T-helper 17 cell (primary cell): Measurements from ENCODE around the gene PTH1R. TPM values are rescaled to one million over a fixed set of nuclear protein-coding genes. Genes with fewer than 3 reads are reported as not detected.

ENCODE experiments used
- ATAC-seq: fragments of 150-1000 bp; cut with Tn5 transposase; 2 replicates; pipeline ENCODE4 v1.10.0; 2021; ENCODE audit warnings: mild to moderate bottlenecking, moderate library complexity
- DNase-seq, 3 donors: peaks; one replicate each; pipeline versions ENCODE4 v3.0.0 to v3.0.0-alpha.2; 2020 to 2021
- H3K9me3 ChIP-seq: one replicate; pipeline ENCODE4 v1.7.0; 2013; ENCODE audit warnings: low read length, mild to moderate bottlenecking; ENCODE audit not compliant: control insufficient read depth, poor library complexity, severe bottlenecking
- H3K27ac Mint-ChIP-seq: one replicate; pipeline ENCODE4 v1.8.0; 2022; ENCODE audit warnings: mild to moderate bottlenecking, moderate library complexity, mixed read lengths
- H3K27me3 Mint-ChIP-seq: one replicate; pipeline ENCODE4 v1.8.0; 2022; ENCODE audit warnings: mixed read lengths
- H3K36me3 Mint-ChIP-seq: one replicate; pipeline ENCODE4 v1.8.0; 2022; ENCODE audit warnings: low read depth, mixed read lengths
- H3K4me1 Mint-ChIP-seq: one replicate; pipeline ENCODE4 v1.8.0; 2022; ENCODE audit warnings: mild to moderate bottlenecking, mixed read lengths
- H3K4me3 Mint-ChIP-seq: one replicate; pipeline ENCODE4 v1.8.0; 2022; ENCODE audit warnings: mild to moderate bottlenecking, moderate library complexity, mixed read lengths
- total RNA-seq, 4 donors: library from RNA in 2 of 4; stranded (reverse) in 2 of 4; gene quantifications; one replicate each; pipeline ENCODE4 v1.2.3 and lab custom pipeline; 2022 to 2026

PTH1R gene
- total RNA-seq, 2 donors from 2014 or later: not detected

GRCh38 chr3:46885612-46886011, 8.1 kb downstream of the PTH1R start:
- peaks cover 5% of the 10 kb centered on the region for H3K4me1 Mint-ChIP-seq
- no peak overlapping the region for H3K27ac Mint-ChIP-seq
- H3K27me3 Mint-ChIP-seq: peaks cover 38% of the 10 kb centered on the region

GRCh38 chr3:46887980-46888494, 10.5 kb downstream of the PTH1R start:
- Mint-ChIP-seq H3K27ac (no peak overlapping the region), H3K36me3 (peaks cover 5% of the 10 kb centered on the region), H3K4me1 (peaks cover 5% of the 10 kb centered on the region), H3K4me3 (no peak overlapping the region), H3K27me3 (peaks cover 55% of the 10 kb centered on the region)
- no peak for DNase-seq
- ATAC-seq: no peak
- H3K9me3 ChIP-seq: no peaks in the 10 kb centered on the region

More at GRCh38 chr3:46885612-46886011, 8.1 kb downstream of the PTH1R start:
- Mint-ChIP-seq H3K4me3 (no peak overlapping the region), H3K36me3 (peaks cover under 1% of the 10 kb centered on the region)
- ATAC-seq (no peak), DNase-seq (no peak)
- H3K9me3 ChIP-seq: no peaks in the 10 kb centered on the region

DNA sequence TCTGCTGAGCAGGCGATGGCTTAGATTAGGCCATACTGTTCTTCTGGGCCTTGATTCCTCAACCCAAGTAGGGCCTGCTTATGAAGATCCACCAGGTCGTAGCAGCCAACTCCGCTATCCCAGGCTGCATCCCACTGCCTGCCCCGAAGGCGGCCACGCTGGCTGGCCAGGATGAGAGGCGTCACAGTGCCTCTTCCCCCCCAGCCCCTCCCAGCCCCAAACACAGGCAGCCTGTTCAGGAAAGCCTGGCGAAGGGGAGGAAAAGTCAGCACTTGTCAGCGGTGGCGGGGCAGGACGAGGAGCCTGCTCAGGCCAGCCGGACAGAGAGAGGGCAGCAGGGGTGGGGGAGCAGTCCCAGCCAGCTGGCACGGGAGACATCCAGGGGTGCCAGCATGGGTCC, 11.2 kb downstream of the PTH1R start:
- no peak overlapping the region for H3K27ac Mint-ChIP-seq
- H3K27me3 Mint-ChIP-seq: peaks cover 59% of the 10 kb centered on the region
- ATAC-seq (no peak), DNase-seq (no peak)
- peaks cover 5% of the 10 kb centered on the region for H3K36me3 Mint-ChIP-seq
- peaks cover 4% of the 10 kb centered on the region for H3K4me1 Mint-ChIP-seq
- no peaks in the 10 kb centered on the region for H3K9me3 ChIP-seq
- no peak overlapping the region for H3K4me3 Mint-ChIP-seq

DNA sequence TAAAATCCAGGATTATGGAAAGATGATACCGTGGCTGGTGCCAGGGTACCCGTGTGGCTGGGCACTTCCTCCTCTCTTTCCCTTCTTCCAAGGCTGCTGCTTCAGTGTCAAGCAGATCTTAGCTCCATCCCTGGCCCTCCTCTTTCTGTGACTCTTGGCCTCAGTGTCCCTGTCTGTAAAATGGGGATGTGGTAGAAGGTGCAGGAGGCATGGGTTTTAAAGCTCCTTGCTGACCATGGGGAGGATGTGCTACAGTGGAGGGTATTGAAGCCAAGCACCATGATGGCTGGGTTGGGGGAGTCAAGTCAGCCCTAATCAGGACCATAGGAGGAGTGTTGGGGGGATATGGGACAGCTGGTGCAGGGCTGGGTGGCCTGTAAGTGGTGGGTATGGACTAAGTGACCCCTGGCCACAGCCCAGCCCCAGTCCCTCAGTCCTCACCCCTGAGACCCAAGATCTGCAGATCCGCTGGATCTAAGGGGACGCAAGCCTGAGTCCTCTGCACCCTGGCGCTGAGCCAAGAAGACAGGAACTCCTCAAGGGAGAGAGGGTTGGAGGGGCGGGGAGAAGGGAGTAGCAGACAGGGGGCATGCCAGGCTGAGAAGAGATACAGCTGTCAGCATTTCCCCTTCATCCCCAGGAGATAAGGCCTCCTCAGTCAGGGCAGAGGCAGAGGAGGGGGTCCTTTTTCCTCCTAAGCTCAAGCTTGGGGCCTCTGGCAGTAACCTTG, 12.0 kb downstream of the PTH1R start:
- Mint-ChIP-seq H3K27me3 (peaks cover 54% of the 10 kb centered on the region), H3K4me3 (no peak overlapping the region), H3K4me1 (peaks cover 4% of the 10 kb centered on the region), H3K36me3 (peaks cover 5% of the 10 kb centered on the region), H3K27ac (no peak overlapping the region)
- ATAC-seq: no peak
- no peaks in the 10 kb centered on the region for H3K9me3 ChIP-seq
- DNase-seq: no peak

- Mint-ChIP-seq H3K4me1 (peaks cover 5% of the 10 kb centered on the region), H3K27ac (no peak overlapping the region), H3K36me3 (peaks cover 5% of the 10 kb centered on the region), H3K4me3 (no peak overlapping the region), H3K27me3 (peaks cover 49% of the 10 kb centered on the region)
- DNase-seq (no peak), ATAC-seq (no peak)
- H3K9me3 ChIP-seq: no peaks in the 10 kb centered on the region
Observed at GRCh38 chr3:46890132-46890531, 12.6 kb downstream of the PTH1R start.

- no peak overlapping the region for H3K27ac Mint-ChIP-seq
Observed at GRCh38 chr3:46891132-46891531, 13.6 kb downstream of the PTH1R start.

DNA sequence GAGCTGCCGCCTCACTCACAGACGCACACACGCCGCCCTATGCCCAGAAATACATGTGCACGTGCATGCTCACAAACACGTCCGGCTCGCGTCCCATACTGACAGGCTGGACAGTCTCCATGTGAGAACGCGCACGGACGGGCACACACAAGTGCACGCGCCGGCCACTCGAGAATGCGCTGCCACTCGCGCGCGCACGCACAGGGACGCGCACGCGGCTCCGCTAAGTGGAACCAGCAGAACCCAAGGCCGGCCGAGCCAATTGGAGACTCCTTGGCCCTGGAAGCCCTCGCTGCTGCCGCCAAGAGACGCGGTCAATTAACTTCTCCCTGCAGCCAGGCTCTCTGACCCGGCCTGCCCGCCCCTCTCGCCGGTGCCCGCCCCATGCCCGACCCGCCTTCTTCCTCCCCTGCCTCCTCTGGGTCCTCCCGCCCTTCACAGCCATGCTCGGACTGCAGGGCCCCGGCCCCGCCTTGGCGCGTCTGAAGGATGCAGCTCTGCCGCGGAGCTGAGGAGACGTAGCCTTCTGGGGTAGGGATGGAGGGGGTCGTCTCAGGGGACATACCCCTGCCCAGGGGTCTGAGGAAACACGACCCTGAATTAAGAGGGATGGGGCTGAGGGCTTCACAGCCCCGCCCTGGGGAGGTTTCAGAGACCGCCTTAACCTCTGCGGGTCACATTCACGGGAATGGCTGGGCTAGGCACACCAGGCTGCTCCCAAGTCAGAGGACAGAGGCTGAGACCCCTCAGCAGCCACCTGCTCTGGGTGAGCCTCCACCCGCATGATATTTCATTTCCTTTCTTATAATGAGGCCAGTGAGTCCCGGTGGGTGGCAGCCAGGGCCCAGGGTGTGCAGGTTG, 15.0 kb downstream of the PTH1R start:
- DNase-seq: no peak
- Mint-ChIP-seq H3K4me1 (peaks cover 9% of the 10 kb centered on the region), H3K27ac (no peak overlapping the region), H3K4me3 (peak overlapping the region; percentile 70), H3K27me3 (peaks cover 60% of the 10 kb centered on the region), H3K36me3 (peaks cover 7% of the 10 kb centered on the region)
- no peaks in the 10 kb centered on the region for H3K9me3 ChIP-seq
- ATAC-seq: peak; percentile 39

More at GRCh38 chr3:46891132-46891531, 13.6 kb downstream of the PTH1R start:
- ATAC-seq (no peak), DNase-seq (no peak)
- no peaks in the 10 kb centered on the region for H3K9me3 ChIP-seq
- peaks cover 50% of the 10 kb centered on the region for H3K27me3 Mint-ChIP-seq
- H3K4me1 Mint-ChIP-seq: peaks cover 9% of the 10 kb centered on the region
- H3K4me3 Mint-ChIP-seq: no peak overlapping the region
- H3K36me3 Mint-ChIP-seq: peaks cover 7% of the 10 kb centered on the region

GRCh38 chr3:46893146-46893748, 15.7 kb downstream of the PTH1R start:
- Mint-ChIP-seq H3K4me3 (no peak overlapping the region), H3K27me3 (peaks cover 60% of the 10 kb centered on the region), H3K36me3 (peaks cover 7% of the 10 kb centered on the region), H3K4me1 (peaks cover 13% of the 10 kb centered on the region), H3K27ac (no peak overlapping the region)
- H3K9me3 ChIP-seq: no peaks in the 10 kb centered on the region
- DNase-seq (peak in 1 of 3 donors; percentile 7), ATAC-seq (no peak)

GRCh38 chr3:46893763-46894162, 16.2 kb downstream of the PTH1R start:
- Mint-ChIP-seq H3K36me3 (peaks cover 7% of the 10 kb centered on the region), H3K4me1 (peaks cover 14% of the 10 kb centered on the region), H3K4me3 (no peak overlapping the region), H3K27ac (no peak overlapping the region), H3K27me3 (peaks cover 63% of the 10 kb centered on the region)
- DNase-seq: peak in 1 of 3 donors; percentile 8
- no peak for ATAC-seq
- no peaks in the 10 kb centered on the region for H3K9me3 ChIP-seq

GRCh38 chr3:46894256-46894655, 16.7 kb downstream of the PTH1R start:
- ATAC-seq (no peak), DNase-seq (peak in 1 of 3 donors; percentile 1)
- Mint-ChIP-seq H3K27me3 (peaks cover 68% of the 10 kb centered on the region), H3K4me3 (no peak overlapping the region), H3K36me3 (peaks cover 7% of the 10 kb centered on the region), H3K4me1 (peaks cover 18% of the 10 kb centered on the region), H3K27ac (no peak overlapping the region)
- H3K9me3 ChIP-seq: no peaks in the 10 kb centered on the region

- DNase-seq: peak; percentile 62 to 80 (median 68)
- no peaks in the 10 kb centered on the region for H3K9me3 ChIP-seq
- ATAC-seq: peak; percentile 82
- Mint-ChIP-seq H3K36me3 (peaks cover 7% of the 10 kb centered on the region), H3K27me3 (peaks cover 71% of the 10 kb centered on the region), H3K4me3 (no peak overlapping the region), H3K4me1 (peaks cover 18% of the 10 kb centered on the region), H3K27ac (no peak overlapping the region)
Observed at GRCh38 chr3:46895204-46895660, 17.7 kb downstream of the PTH1R start.

- DNase-seq (no peak), ATAC-seq (no peak)
- Mint-ChIP-seq H3K27me3 (peaks cover 69% of the 10 kb centered on the region), H3K4me3 (no peak overlapping the region), H3K36me3 (peaks cover 7% of the 10 kb centered on the region), H3K4me1 (peaks cover 18% of the 10 kb centered on the region), H3K27ac (no peak overlapping the region)
- H3K9me3 ChIP-seq: no peaks in the 10 kb centered on the region
Observed at GRCh38 chr3:46895761-46896160, 18.2 kb downstream of the PTH1R start.

- peaks cover 62% of the 10 kb centered on the region for H3K27me3 Mint-ChIP-seq
- no peak overlapping the region for H3K27ac Mint-ChIP-seq
- no peaks in the 10 kb centered on the region for H3K9me3 ChIP-seq
- H3K4me1 Mint-ChIP-seq: peaks cover 17% of the 10 kb centered on the region
- no peak for ATAC-seq
- DNase-seq: no peak
- no peak overlapping the region for H3K4me3 Mint-ChIP-seq
- peaks cover 6% of the 10 kb centered on the region for H3K36me3 Mint-ChIP-seq
Observed at GRCh38 chr3:46896386-46896785, 18.9 kb downstream of the PTH1R start.
